H1 (cell line): ENCODE measurements around the gene ANAPC2. TPM values are rescaled to one million over a fixed set of nuclear protein-coding genes. Genes with fewer than 3 reads are reported as not detected.

Experiments used
- CTCF ChIA-PET: fragments of 300-600 bp; sonication (Branson Sonifier 250); formaldehyde crosslinking; loops from one replicate; lab custom pipeline; 2021; ENCODE audit not compliant: partially characterized antibody; lab: Charles Lee
- POLR2A ChIA-PET: fragments of 300-600 bp; sonication (Branson Sonifier 250); formaldehyde crosslinking; loops from one replicate; lab custom pipeline; 2021; ENCODE audit warnings: inconsistent platforms; ENCODE audit not compliant: partially characterized antibody; lab: Charles Lee
- DNase-seq, 2 experiments: peaks; one replicate each; pipeline versions ENCODE4 v3.0.0 to v3.0.0-alpha.2; 2010 to 2022; ENCODE audit warnings: low spot score in 2 of 2, low read depth in 1 of 2, mixed read lengths in 1 of 2
- FAIRE-seq: peaks from 2 replicates; lab custom pipeline; 2011; peaks lifted over from hg19 to GRCh38; lab: Jason Lieb, UNC
- H2AFZ ChIP-seq: 2 replicates; pipeline ENCODE4 v1.8.1; 2012; ENCODE audit warnings: low read length, inconsistent platforms
- H2AK5ac ChIP-seq: 2 replicates; pipeline ENCODE4 v1.6.1; 2013; ENCODE audit warnings: low read depth, low read length
- H2BK120ac ChIP-seq: replicated peaks from 2 replicates; pipeline ENCODE3; 2013; ENCODE audit warnings: low read depth, low read length, inconsistent platforms
- H2BK12ac ChIP-seq: 2 replicates; pipeline ENCODE4 v1.6.1; 2013; ENCODE audit warnings: low read depth, low read length
- H2BK15ac ChIP-seq: 2 replicates; pipeline ENCODE4 v1.6.1; 2013; ENCODE audit warnings: low read length
- H2BK20ac ChIP-seq: 2 replicates; pipeline ENCODE4 v1.6.1; 2013; ENCODE audit warnings: low read length
- H2BK5ac ChIP-seq: 2 replicates; pipeline ENCODE4 v1.6.1; 2013; ENCODE audit warnings: low read depth, low read length
- H3K14ac ChIP-seq: 2 replicates; pipeline ENCODE4 v1.6.1; 2013; ENCODE audit warnings: inconsistent platforms; ENCODE audit not compliant: insufficient read length
- H3K18ac ChIP-seq: 2 replicates; pipeline ENCODE4 v1.6.1; 2013; ENCODE audit warnings: low read length; ENCODE audit errors: extremely low read depth
- H3K23ac ChIP-seq: 2 replicates; pipeline ENCODE4 v1.6.1; 2013; ENCODE audit warnings: inconsistent platforms; ENCODE audit not compliant: insufficient read length
- H3K23me2 ChIP-seq: 2 replicates; pipeline ENCODE4 v1.6.1; 2013; ENCODE audit warnings: low read depth, low read length
- H3K27ac ChIP-seq: 2 replicates; pipeline ENCODE4 v1.6.1; 2011; ENCODE audit warnings: low read depth, low read length, inconsistent platforms
- H3K27me3 ChIP-seq, 4 experiments: replicated peaks in 1 of 4; 1 replicate in 1 of 4; 2 replicates in 3 of 4; pipeline versions ENCODE4 v1.6.1 to v1.8.1; 2011 to 2013; ENCODE audit warnings: low read length in 3 of 4, mild to moderate bottlenecking in 3 of 4, inconsistent platforms in 2 of 4, mixed read lengths in 2 of 4, moderate library complexity in 1 of 4; ENCODE audit not compliant: control insufficient read depth in 3 of 4, insufficient read depth in 3 of 4; ENCODE audit errors: extremely low read depth in 1 of 4
- H3K36me3 ChIP-seq, 4 experiments: 2 replicates each; pipeline versions ENCODE4 v1.6.1 to v1.8.1; 2011 to 2013; ENCODE audit warnings: mild to moderate bottlenecking in 4 of 4, low read length in 3 of 4, moderate library complexity in 2 of 4, control low read depth in 1 of 4, inconsistent platforms in 1 of 4; ENCODE audit not compliant: insufficient read depth in 4 of 4, control insufficient read depth in 2 of 4
- H3K4ac ChIP-seq: replicated peaks from 2 replicates; pipeline ENCODE3; 2013; ENCODE audit warnings: low read length, low read depth, mixed read lengths, inconsistent platforms; ENCODE audit not compliant: insufficient read length
- H3K4me1 ChIP-seq, 4 experiments: replicated peaks in 1 of 4; 1 replicate in 1 of 4; 2 replicates in 3 of 4; pipeline versions ENCODE4 v1.6.1 to v1.8.1; 2011 to 2013; ENCODE audit warnings: low read length in 3 of 4, inconsistent platforms in 2 of 4, mixed read lengths in 1 of 4; ENCODE audit not compliant: insufficient read depth in 4 of 4, control insufficient read depth in 3 of 4
- H3K4me2 ChIP-seq, 2 experiments: 2 replicates each; pipeline versions ENCODE4 v1.6.1 to v1.8.1; 2011 to 2013; ENCODE audit warnings: low read depth in 2 of 2, low read length in 2 of 2, control low read depth in 1 of 2, inconsistent platforms in 1 of 2, mild to moderate bottlenecking in 1 of 2; ENCODE audit not compliant: insufficient read depth in 1 of 2
- H3K4me3 ChIP-seq, 4 experiments: fragments of 200-600, 300-600 bp in 1 of 4; sonication (generic), shearing (Covaris generic), sonication (Bioruptor Twin) in 1 of 4; 2 replicates each; pipeline versions ENCODE4 v1.5.1 to v1.8.1; 2011 to 2016; ENCODE audit warnings: low read length in 4 of 4, low read depth in 3 of 4, control low read depth in 2 of 4, inconsistent platforms in 2 of 4, mild to moderate bottlenecking in 2 of 4, mixed read lengths in 1 of 4, moderate library complexity in 1 of 4; ENCODE audit not compliant: insufficient read depth in 2 of 4; ENCODE audit errors: extremely low read depth in 1 of 4
- H3K56ac ChIP-seq: replicated peaks from 2 replicates; pipeline ENCODE3; 2013; ENCODE audit warnings: low read depth, mild to moderate bottlenecking, mixed read lengths, low read length, inconsistent platforms; ENCODE audit not compliant: insufficient read length
- H3K79me1 ChIP-seq: 2 replicates; pipeline ENCODE4 v1.6.1; 2013; ENCODE audit warnings: low read depth, low read length, control low read depth
- H3K79me2 ChIP-seq, 2 experiments: 2 replicates each; pipeline versions ENCODE4 v1.6.1 to v1.8.1; 2012 to 2013; ENCODE audit warnings: low read length in 2 of 2, mild to moderate bottlenecking in 2 of 2, inconsistent platforms in 1 of 2; ENCODE audit not compliant: insufficient read depth in 2 of 2, control insufficient read depth in 1 of 2
- H3K9ac ChIP-seq, 4 experiments: replicated peaks in 1 of 4; 1 replicate in 1 of 4; 2 replicates in 3 of 4; pipeline versions ENCODE4 v1.6.1 to v1.8.1; 2011 to 2013; ENCODE audit warnings: low read depth in 3 of 4, low read length in 3 of 4, control low read depth in 2 of 4, mild to moderate bottlenecking in 2 of 4, moderate library complexity in 2 of 4, inconsistent platforms in 1 of 4; ENCODE audit errors: extremely low read depth in 1 of 4
- H3K9me3 ChIP-seq, 2 experiments: 2 replicates each; pipeline versions ENCODE4 v1.6.1 to v1.8.1; 2012 to 2013; ENCODE audit warnings: mild to moderate bottlenecking in 2 of 2, moderate library complexity in 2 of 2, control low read depth in 1 of 2, inconsistent platforms in 1 of 2, low read depth in 1 of 2, low read length in 1 of 2, mixed read lengths in 1 of 2; ENCODE audit not compliant: insufficient read depth in 2 of 2
- H4K20me1 ChIP-seq, 2 experiments: replicated peaks in 1 of 2; 2 replicates each; pipeline versions ENCODE3 to v1.8.1; 2011 to 2013; ENCODE audit warnings: inconsistent platforms in 2 of 2, low read length in 2 of 2, mild to moderate bottlenecking in 1 of 2; ENCODE audit not compliant: insufficient read depth in 2 of 2, control insufficient read depth in 1 of 2
- H4K5ac ChIP-seq: 2 replicates; pipeline ENCODE4 v1.6.1; 2013; ENCODE audit warnings: low read length, low read depth, mixed read lengths, inconsistent platforms; ENCODE audit not compliant: insufficient read length
- H4K8ac ChIP-seq: 2 replicates; pipeline ENCODE4 v1.8.0; 2013; ENCODE audit warnings: mild to moderate bottlenecking, moderate library complexity, low read length, inconsistent platforms; ENCODE audit not compliant: insufficient read depth; ENCODE audit errors: extremely low read depth
- H4K91ac ChIP-seq: replicated peaks from 2 replicates; pipeline ENCODE3; 2013; ENCODE audit warnings: low read length, mixed read lengths, inconsistent platforms; ENCODE audit not compliant: insufficient read length
- HDAC2 ChIP-seq, 2 experiments: fragments of 300-600 bp in 1 of 2; sonication (generic) in 1 of 2; IDR thresholded peaks; 2 replicates each; pipeline ENCODE4 v1.6.1; 2011 to 2012; ENCODE audit warnings: low read depth in 2 of 2, low read length in 2 of 2, mild to moderate bottlenecking in 2 of 2, moderate library complexity in 2 of 2, borderline replicate concordance in 1 of 2, inconsistent platforms in 1 of 2
- KDM1A ChIP-seq: fragments of 200-600, 300-600 bp; sonication (generic); IDR thresholded peaks from 2 replicates; pipeline ENCODE4 v1.7.1; 2016; ENCODE audit warnings: mild to moderate bottlenecking, low read length, borderline replicate concordance
- KDM4A ChIP-seq: IDR thresholded peaks from one replicate; pipeline ENCODE4 v1.7.1; 2012; ENCODE audit warnings: low read depth, mild to moderate bottlenecking, moderate library complexity, low read length, inconsistent platforms; ENCODE audit not compliant: severe bottlenecking
- SIRT6 ChIP-seq: IDR thresholded peaks from one replicate; pipeline ENCODE4 v1.7.1; 2012; ENCODE audit warnings: low read length, inconsistent platforms
- whole genome bisulfite sequencing, 2 experiments: shearing (Covaris generic) in 1 of 2; methylation state at CpG; one replicate each; pipeline versions ENCODE4 v1.1.6 to v1.1.7; 2013 to 2015; ENCODE audit warnings: low lambda C conversion rate in 2 of 2, mixed read lengths in 2 of 2, inconsistent platforms in 1 of 2, low coverage in 1 of 2, missing lambda C conversion rate in 1 of 2; ENCODE audit not compliant: insufficient replicate concordance in 2 of 2, insufficient coverage in 1 of 2, insufficient read length in 1 of 2; ENCODE audit errors: extremely low coverage in 1 of 2, missing lambda C conversion rate in 1 of 2; 5-methylcytosine and 5-hydroxymethylcytosine counted together
- polyA plus RNA-seq, 7 experiments: library from polyadenylated mRNA; depleted of rRNA in 3 of 7; stranded (reverse) in 5 of 7; unstranded in 2 of 7; fragments of >200 nt in 5 of 7; fragments of 200-250 nt in 2 of 7; gene quantifications; 1 replicate in 5 of 7; 2 replicates in 1 of 7; 4 replicates in 1 of 7; pipeline versions ENCODE4 v1.2.1 to v1.2.3, GENCODE V29; 2011 to 2013; ENCODE audit warnings: missing spikeins in 2 of 7, mixed read lengths in 2 of 7
- total RNA-seq: library from RNA; stranded (reverse); fragmentation: NEBNext Ultra II Directional; extraction: Animal tissue kit (Norgen Biotek cat#: 25700); gene quantifications from 2 replicates; pipeline ENCODE4 v1.2.1, GENCODE V29; 2021

ANAPC2 gene
- total and polyA plus RNA-seq, 2 of the 8 experiments (the other 6 are each of a cell fraction or from before 2014, with no cell fraction given) = 30.2 to 37.7 TPM

- peak overlapping the region; percentile 68; the same call in 1 of the 2 replicates for H2BK12ac ChIP-seq
- TF ChIP-seq KDM4A (no peak), HDAC2 (IDR thresholded peaks at IDR 0.05; ENCODE audit: borderline replicate concordance in 1 of 2, low read depth in 2 of 2, low read length in 2 of 2) (no peak), SIRT6 (no peak), KDM1A (no peak)
- ChIA-PET POLR2A (interaction anchor here (0.8 to 3.7 kb wide), 14 partner anchors 10 to 105 kb away, joined by 3 to 15 read pairs (median 4); partner anchors contain the start of genes ANAPC2, SSNA1, TPRN and TUBB4B), CTCF (interaction anchor here (0.6 to 3.9 kb wide), 23 partner anchors 8 to 178 kb away, joined by 3 to 47 read pairs (median 4); partner anchors contain the start of genes ABCA2, ANAPC2, CLIC3 and GRIN1)
- no peak overlapping the region for H3K9ac ChIP-seq
- H3K79me2 ChIP-seq = no peaks in the 10 kb centered on the region
- no peak overlapping the region for H2BK20ac ChIP-seq
- no peak overlapping the region for H2AK5ac ChIP-seq
- no peak overlapping the region for H4K91ac ChIP-seq
- H3K4me2 ChIP-seq = no peak overlapping the region
- DNase-seq (no peak), FAIRE-seq (no peak)
- no peak overlapping the region for H3K14ac ChIP-seq
- peaks cover 7% of the 10 kb centered on the region; the same call in 1 of the 2 replicates for H3K23me2 ChIP-seq
- H3K27ac ChIP-seq = no peak overlapping the region
- no peaks in the 10 kb centered on the region for H3K79me1 ChIP-seq
- peaks cover 9 to 35% (median 28%) of the 10 kb centered on the region in 4 experiments for H3K27me3 ChIP-seq
- no peak overlapping the region for H4K8ac ChIP-seq
- H3K36me3 ChIP-seq = no peaks in the 10 kb centered on the region
- H3K18ac ChIP-seq = no peak overlapping the region
- H3K4me1 ChIP-seq = peaks cover 0 to 20% (median 11%) of the 10 kb centered on the region in 4 experiments; a peak in 6 of 7 replicates
- no peak overlapping the region for H2BK5ac ChIP-seq
- H3K4me3 ChIP-seq = no peak overlapping the region
- 94% methylated on average over 39 of the region's 45 CpGs; no CpG with 5 or more reads in 1 of the 2 experiments for WGBS, 2 experiments
- H3K23ac ChIP-seq = no peak overlapping the region
- H2BK15ac ChIP-seq = no peak overlapping the region
- H3K56ac ChIP-seq = no peak overlapping the region
- H4K5ac ChIP-seq = no peak overlapping the region
- H2AFZ ChIP-seq = no peak overlapping the region
- H3K4ac ChIP-seq = peak overlapping the region; percentile 53
- no peak overlapping the region for H2BK120ac ChIP-seq
- H4K20me1 ChIP-seq = peaks cover 2 to 15% of the 10 kb centered on the region in 2 experiments
- H3K9me3 ChIP-seq = no peaks in the 10 kb centered on the region
These were observed 14.3 kb downstream of the ANAPC2 start for GRCh38 chr9:137173796-137174664.
